Endothelial cell of hepatic sinusoid (primary cell): ENCODE measurements around the gene ANKRD30B.
"Not testable (repeated sequence)": the region's sequence is repeated elsewhere in the genome, so short reads cannot be mapped to it uniquely, and the experiment has no call there.

Source experiments
- in situ Hi-C: cut with HindIII; loops from 2 replicates; pipeline ENCODE4 v1.10.0; 2017; ENCODE audit warnings: low sequenced_read_pairs

Gene ANKRD30B, protein sequence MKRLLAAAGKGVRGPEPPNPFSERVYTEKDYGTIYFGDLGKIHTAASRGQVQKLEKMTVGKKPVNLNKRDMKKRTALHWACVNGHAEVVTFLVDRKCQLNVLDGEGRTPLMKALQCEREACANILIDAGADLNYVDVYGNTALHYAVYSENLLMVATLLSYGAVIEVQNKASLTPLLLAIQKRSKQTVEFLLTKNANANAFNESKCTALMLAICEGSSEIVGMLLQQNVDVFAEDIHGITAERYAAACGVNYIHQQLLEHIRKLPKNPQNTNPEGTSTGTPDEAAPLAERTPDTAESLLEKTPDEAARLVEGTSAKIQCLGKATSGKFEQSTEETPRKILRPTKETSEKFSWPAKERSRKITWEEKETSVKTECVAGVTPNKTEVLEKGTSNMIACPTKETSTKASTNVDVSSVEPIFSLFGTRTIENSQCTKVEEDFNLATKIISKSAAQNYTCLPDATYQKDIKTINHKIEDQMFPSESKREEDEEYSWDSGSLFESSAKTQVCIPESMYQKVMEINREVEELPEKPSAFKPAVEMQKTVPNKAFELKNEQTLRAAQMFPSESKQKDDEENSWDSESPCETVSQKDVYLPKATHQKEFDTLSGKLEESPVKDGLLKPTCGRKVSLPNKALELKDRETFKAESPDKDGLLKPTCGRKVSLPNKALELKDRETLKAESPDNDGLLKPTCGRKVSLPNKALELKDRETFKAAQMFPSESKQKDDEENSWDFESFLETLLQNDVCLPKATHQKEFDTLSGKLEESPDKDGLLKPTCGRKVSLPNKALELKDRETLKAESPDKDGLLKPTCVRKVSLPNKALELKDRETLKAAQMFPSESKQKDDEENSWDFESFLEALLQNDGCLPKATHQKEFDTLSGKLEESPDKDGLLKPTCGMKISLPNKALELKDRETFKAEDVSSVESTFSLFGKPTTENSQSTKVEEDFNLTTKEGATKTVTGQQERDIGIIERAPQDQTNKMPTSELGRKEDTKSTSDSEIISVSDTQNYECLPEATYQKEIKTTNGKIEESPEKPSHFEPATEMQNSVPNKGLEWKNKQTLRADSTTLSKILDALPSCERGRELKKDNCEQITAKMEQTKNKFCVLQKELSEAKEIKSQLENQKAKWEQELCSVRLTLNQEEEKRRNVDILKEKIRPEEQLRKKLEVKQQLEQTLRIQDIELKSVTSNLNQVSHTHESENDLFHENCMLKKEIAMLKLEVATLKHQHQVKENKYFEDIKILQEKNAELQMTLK (N-terminal part only)

GRCh38 chr18:14747513-14748474 is at the start of gene ANKRD30B:
Gene ANKRD30B, plus strand, starts transcription at chr18:14748172. Its CDS starts 248 bp downstream, at chr18:14748420.
- in situ Hi-C loops: no loop called here

- in situ Hi-C loops: not testable (repeated sequence)
Measured at GRCh38 chr18:14701286-14702040, 46.5 kb upstream of the ANKRD30B start.

DNA sequence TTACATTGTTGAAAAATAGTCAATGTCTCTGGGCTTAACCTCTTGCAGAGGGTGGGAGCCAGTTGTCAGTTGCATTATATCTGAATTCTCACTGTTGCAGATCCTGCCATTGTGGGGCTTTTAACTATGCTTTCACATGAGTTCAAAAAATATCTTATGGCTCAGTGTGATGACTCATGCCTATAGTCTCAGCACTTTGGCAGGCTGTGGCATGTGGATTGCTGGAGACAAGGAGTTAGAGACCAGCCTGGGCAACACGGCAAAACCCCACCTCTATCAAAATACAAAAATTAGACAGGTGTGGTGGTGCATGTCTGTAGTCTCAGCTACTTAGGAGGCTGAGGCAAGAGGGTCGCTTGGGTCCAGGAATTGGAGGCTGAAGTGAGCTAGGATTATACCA is 38.2 kb upstream of the ANKRD30B start:
- in situ Hi-C loops: not testable (repeated sequence)

GRCh38 chr18:14721569-14721968 is 26.4 kb upstream of the ANKRD30B start:
- in situ Hi-C loops: not testable (repeated sequence)

GRCh38 chr18:14739056-14739455 is 8.9 kb upstream of the ANKRD30B start:
- in situ Hi-C loops: not testable (repeated sequence)

GRCh38 chr18:14746897-14747296 is 1.1 kb upstream of the ANKRD30B start:
- in situ Hi-C loops: no loop called here

GRCh38 chr18:14748496-14748895 is 524 bp downstream of the ANKRD30B start:
- in situ Hi-C loops: no loop called here

- in situ Hi-C loops: not testable (repeated sequence)
Measured at GRCh38 chr18:14763566-14763965, 15.6 kb downstream of the ANKRD30B start.

- in situ Hi-C loops: no loop called here
Measured at GRCh38 chr18:14767474-14767873, 19.5 kb downstream of the ANKRD30B start.

DNA sequence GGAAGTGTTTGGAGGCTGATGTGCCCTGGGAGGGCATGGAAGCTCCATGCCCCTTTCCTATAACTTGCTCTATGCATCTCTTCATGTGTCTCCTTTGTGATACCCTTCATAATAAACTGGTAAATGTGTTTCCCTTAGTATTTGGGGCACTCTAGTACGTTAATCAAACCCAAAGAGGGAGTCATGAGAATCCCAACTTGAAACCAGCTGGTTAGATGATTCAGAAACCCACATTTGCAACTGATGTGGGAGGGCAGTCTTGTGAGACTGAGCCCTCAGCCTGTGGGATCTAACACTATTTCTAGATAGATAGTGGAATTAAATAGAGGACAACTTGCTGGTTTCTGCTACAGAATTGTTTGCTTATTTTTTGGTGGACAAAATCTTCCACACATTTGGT is 20.3 kb downstream of the ANKRD30B start:
- in situ Hi-C loops: no loop called here

- in situ Hi-C loops: no loop called here
Measured at GRCh38 chr18:14769381-14769780, 21.4 kb downstream of the ANKRD30B start.

- in situ Hi-C loops: no loop called here
Measured at GRCh38 chr18:14776801-14777200, 28.8 kb downstream of the ANKRD30B start.

DNA sequence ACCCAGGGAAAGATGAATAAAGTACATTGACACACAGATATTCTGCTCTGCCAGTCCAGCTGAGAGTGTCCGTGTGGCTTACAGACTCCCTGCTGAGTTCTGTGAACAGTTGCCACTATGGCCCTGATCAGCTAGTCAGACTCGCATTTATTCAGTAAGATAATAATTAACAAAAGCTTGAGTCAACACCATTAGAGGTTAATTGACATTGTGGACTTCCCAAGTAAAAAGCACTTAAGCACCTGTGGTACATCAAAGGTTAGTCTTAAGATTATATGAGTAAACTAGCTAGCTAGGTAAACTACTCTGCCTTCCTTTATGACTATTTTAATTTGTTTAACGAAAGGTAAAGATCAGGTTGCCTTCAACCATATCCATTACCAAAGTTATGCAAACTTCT is 33.7 kb downstream of the ANKRD30B start:
- in situ Hi-C loops: no loop called here

GRCh38 chr18:14784133-14784532 is 36.2 kb downstream of the ANKRD30B start:
- in situ Hi-C loops: no loop called here

- in situ Hi-C loops: not testable (repeated sequence)
Measured at GRCh38 chr18:14796876-14797275, 48.9 kb downstream of the ANKRD30B start.

- in situ Hi-C loops: not testable (repeated sequence)
Measured at GRCh38 chr18:14797969-14798764, 50.2 kb downstream of the ANKRD30B start.

DNA sequence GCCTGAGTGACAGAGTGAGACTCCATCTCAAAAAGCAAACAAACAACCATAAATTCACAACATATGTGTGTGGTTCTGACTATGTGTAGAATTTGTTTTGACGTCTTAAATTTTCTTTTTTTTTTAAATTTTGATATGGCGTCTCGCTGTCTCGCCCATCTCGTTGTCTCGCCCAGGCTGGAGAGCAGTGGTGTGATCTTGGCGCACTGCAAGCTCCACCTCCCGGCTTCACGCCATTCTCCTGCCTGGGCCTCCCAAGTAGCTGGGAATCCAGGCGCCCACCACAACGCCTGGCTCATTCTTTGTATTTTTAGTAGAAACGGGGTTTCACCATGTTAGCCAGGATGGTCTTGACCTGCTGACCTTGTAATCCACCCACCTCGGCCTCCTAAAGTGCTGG is 63.1 kb downstream of the ANKRD30B start:
- in situ Hi-C loops: not testable (repeated sequence)

GRCh38 chr18:14826972-14827632 is 79.1 kb downstream of the ANKRD30B start:
- in situ Hi-C loops: not testable (repeated sequence)
